D721Med (cell line): Measurements from ENCODE around the gene HRG.

Experiments
- DNase-seq: peaks from one replicate; pipeline ENCODE4 v3.0.0; 2011; ENCODE audit warnings: low spot score; ENCODE audit not compliant: insufficient read length
- FAIRE-seq: peaks from 2 replicates; lab custom pipeline; 2011; peaks lifted over from hg19 to GRCh38; lab: Jason Lieb, UNC
- CTCF ChIP-seq: IDR thresholded peaks from 2 replicates; pipeline ENCODE4 v1.5.1; 2012; ENCODE audit warnings: mild to moderate bottlenecking, control low read depth; ENCODE audit not compliant: insufficient read depth; ENCODE audit errors: missing control alignments

Gene HRG

DNA sequence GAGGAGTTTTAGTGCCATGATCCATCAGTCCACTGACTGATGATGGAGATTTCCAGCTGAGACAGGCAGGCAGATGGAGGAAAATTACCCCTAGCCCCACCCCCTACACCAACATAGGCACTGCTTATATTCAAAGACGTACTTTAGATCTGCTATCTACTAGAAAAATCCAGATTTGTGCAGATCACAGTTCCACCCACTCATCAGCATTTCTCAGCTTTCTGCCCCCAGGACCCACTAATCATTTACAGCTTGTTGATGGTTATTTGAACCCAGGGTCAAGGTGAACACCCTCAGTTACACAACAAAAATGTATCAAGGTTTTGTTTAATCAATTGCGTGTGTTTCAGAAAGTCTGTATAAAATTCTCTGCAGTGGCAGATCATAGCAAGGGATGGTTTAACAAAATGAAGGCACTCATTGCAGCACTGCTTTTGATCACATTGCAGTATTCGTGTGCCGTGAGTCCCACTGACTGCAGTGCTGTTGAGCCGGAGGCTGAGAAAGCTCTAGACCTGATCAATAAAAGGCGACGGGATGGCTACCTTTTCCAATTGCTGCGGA is at the start of gene HRG:
Gene HRG (plus strand): TSS at position 390 of the 564 bp plus-strand sequence. CDS start 18 bp downstream, at position 408.
- DNase-seq (no peak), FAIRE-seq (no peak)
- TF ChIP-seq CTCF, result no peak

- FAIRE-seq (no peak), DNase-seq (no peak)
- no peak for TF ChIP-seq CTCF
Observed at GRCh38 chr3:186616299-186616617, 49.6 kb upstream of the HRG start.

DNA sequence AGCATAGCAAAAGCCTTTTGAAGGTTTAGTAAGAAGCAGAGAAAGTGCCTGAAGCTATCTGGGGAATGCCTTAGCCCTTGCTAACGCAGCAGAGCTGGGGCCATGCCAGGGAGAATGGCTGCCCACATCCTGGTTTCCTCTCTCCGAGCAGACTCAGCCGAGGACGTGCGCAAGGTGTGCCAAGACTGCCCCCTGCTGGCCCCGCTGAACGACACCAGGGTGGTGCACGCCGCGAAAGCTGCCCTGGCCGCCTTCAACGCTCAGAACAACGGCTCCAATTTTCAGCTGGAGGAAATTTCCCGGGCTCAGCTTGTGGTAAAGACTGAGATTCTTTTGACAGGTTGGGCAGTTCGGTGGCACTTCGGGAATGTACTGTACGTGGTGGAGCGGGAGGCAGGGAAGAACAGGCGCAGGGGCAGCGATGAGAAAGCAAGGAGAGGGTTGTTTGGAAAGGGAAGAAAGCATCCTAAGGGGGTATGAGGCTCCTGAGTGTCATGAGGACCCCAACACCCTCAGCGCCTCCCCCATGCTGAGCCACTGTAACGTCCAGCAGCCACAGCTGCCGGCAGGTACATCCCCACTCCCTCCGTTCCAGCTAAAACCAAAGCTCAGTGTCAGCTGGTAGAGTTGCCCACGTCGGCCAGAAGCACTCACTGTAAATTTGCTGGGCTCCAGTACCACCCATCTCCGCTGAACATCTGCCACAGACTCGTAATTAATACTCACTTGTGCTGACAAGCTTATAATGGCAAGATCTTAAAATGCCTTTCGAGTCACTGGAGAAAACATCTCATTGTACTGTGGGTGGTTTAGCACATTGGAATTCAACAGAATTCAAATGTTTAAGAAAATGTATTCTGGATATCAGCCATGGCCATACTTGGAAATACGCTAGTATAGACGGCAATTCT is 48.5 kb upstream of the HRG start:
- no peak for FAIRE-seq
- DNase-seq, result peak; percentile 38
- peak; percentile 83 for TF ChIP-seq CTCF

GRCh38 chr3:186618318-186618938 is 47.4 kb upstream of the HRG start:
- DNase-seq (no peak), FAIRE-seq (no peak)
- no peak for TF ChIP-seq CTCF

GRCh38 chr3:186619787-186620212 is 46.0 kb upstream of the HRG start:
- no peak for FAIRE-seq
- no peak for TF ChIP-seq CTCF
- DNase-seq, result no peak

GRCh38 chr3:186620213-186621092 is 45.4 kb upstream of the HRG start:
- no peak for TF ChIP-seq CTCF
- no peak for DNase-seq
- FAIRE-seq, result no peak
